SKM-1 treated with dmso at 0.1 percent for 144 hours (cell line): Measurements from ENCODE around the gene LONP1.

Experiments
- DNase-seq: peaks from one replicate; lab custom pipeline; 2025; ENCODE audit not compliant: unreplicated experiment; lab: John Stamatoyannopoulos, UW

LONP1 gene

GRCh38 chr19:5680437-5681368, 39.2 kb downstream of the LONP1 start, which contains the start of the genes HSD11B1L and MICOS13:
HSD11B1L (plus strand) TSS chr19:5681027; CDS start chr19:5684833, 3,806 bp downstream.
MICOS13 (minus strand) TSS chr19:5680516; CDS start chr19:5680486, 30 bp downstream.
- DNase-seq, result peak; percentile 98

- no peak for DNase-seq
These were observed 39.9 kb downstream of the LONP1 start for GRCh38 chr19:5680084-5680436.

- DNase-seq, result no peak
These were observed 40.5 kb downstream of the LONP1 start for GRCh38 chr19:5679289-5680083.

- no peak for DNase-seq
These were observed 41.8 kb downstream of the LONP1 start for GRCh38 chr19:5678071-5678718.

- DNase-seq, result no peak
These were observed 42.4 kb downstream of the LONP1 start for GRCh38 chr19:5677580-5677979.

- DNase-seq, result no peak
These were observed 42.8 kb downstream of the LONP1 start for GRCh38 chr19:5677136-5677535.

GRCh38 chr19:5676772-5677105, 43.2 kb downstream of the LONP1 start:
- DNase-seq, result no peak

- DNase-seq, result no peak
These were observed 43.7 kb downstream of the LONP1 start for GRCh38 chr19:5676105-5676771.

GRCh38 chr19:5674714-5675113, 45.2 kb downstream of the LONP1 start:
- DNase-seq, result no peak

GRCh38 chr19:5673752-5674151, 46.2 kb downstream of the LONP1 start:
- no peak for DNase-seq

GRCh38 chr19:5672708-5673459, 47.1 kb downstream of the LONP1 start:
- DNase-seq, result no peak

GRCh38 chr19:5671600-5671999, 48.3 kb downstream of the LONP1 start:
- DNase-seq, result no peak

GRCh38 chr19:5669212-5669611, 50.7 kb downstream of the LONP1 start:
- no peak for DNase-seq

GRCh38 chr19:5667751-5668271, 52.1 kb downstream of the LONP1 start:
- DNase-seq, result no peak

GRCh38 chr19:5666921-5667610, 52.9 kb downstream of the LONP1 start:
- no peak for DNase-seq

GRCh38 chr19:5665781-5666513, 54.0 kb downstream of the LONP1 start:
- DNase-seq, result no peak

GRCh38 chr19:5664515-5664914, 55.4 kb downstream of the LONP1 start:
- DNase-seq, result no peak

- DNase-seq, result no peak
These were observed 56.0 kb downstream of the LONP1 start for GRCh38 chr19:5663904-5664303.

GRCh38 chr19:5661483-5661882, 58.5 kb downstream of the LONP1 start:
- DNase-seq, result no peak
